ENCODE measurements around the gene DIP2A.

Gene DIP2A

GRCh38 chr21:46600305-46600704 is 141.6 kb downstream of the DIP2A start:
- H3K9ac ChIP-seq (ENCODE audit: low read length), result no peak overlapping the region
- H2AFZ ChIP-seq (ENCODE audit: low read depth, low read length, severe bottlenecking), result no peak overlapping the region
- H3K36me3 ChIP-seq (ENCODE audit: low read length), result no peaks in the 10 kb centered on the region
- no peaks in the 10 kb centered on the region for H3K79me2 ChIP-seq (ENCODE audit: insufficient read depth, low read length)
- no peaks in the 10 kb centered on the region for H3K27me3 ChIP-seq (ENCODE audit: low read length)
- H3K9me2 ChIP-seq (replicated peaks; ENCODE audit: insufficient read depth, low read length), result no peaks in the 10 kb centered on the region
- H3K9me3 ChIP-seq (ENCODE audit: insufficient read depth, low read length), result no peaks in the 10 kb centered on the region
- no peaks in the 10 kb centered on the region for H3F3A ChIP-seq (ENCODE audit: insufficient read depth)
- no peak overlapping the region for H3K27ac ChIP-seq (ENCODE audit: low read depth, low read length)
- TF ChIP-seq EZH2phosphoT487 (conservative IDR thresholded peaks at IDR 0.05; ENCODE audit: low read length), result no peak
- TF ChIP-seq, protein P1, sequence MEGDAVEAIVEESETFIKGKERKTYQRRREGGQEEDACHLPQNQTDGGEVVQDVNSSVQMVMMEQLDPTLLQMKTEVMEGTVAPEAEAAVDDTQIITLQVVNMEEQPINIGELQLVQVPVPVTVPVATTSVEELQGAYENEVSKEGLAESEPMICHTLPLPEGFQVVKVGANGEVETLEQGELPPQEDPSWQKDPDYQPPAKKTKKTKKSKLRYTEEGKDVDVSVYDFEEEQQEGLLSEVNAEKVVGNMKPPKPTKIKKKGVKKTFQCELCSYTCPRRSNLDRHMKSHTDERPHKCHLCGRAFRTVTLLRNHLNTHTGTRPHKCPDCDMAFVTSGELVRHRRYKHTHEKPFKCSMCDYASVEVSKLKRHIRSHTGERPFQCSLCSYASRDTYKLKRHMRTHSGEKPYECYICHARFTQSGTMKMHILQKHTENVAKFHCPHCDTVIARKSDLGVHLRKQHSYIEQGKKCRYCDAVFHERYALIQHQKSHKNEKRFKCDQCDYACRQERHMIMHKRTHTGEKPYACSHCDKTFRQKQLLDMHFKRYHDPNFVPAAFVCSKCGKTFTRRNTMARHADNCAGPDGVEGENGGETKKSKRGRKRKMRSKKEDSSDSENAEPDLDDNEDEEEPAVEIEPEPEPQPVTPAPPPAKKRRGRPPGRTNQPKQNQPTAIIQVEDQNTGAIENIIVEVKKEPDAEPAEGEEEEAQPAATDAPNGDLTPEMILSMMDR (IDR thresholded peaks at IDR 0.05; ENCODE audit: insufficient read depth, low read length, poor library complexity, severe bottlenecking), result no peak
- H3K4me3 ChIP-seq (ENCODE audit: insufficient read depth, low read length, poor library complexity, severe bottlenecking), result no peak overlapping the region
- H3K4me2 ChIP-seq (ENCODE audit: low read depth, low read length, poor library complexity, severe bottlenecking), result no peak overlapping the region
- no peaks in the 10 kb centered on the region for H4K20me1 ChIP-seq (ENCODE audit: low read depth, low read length)

DNA sequence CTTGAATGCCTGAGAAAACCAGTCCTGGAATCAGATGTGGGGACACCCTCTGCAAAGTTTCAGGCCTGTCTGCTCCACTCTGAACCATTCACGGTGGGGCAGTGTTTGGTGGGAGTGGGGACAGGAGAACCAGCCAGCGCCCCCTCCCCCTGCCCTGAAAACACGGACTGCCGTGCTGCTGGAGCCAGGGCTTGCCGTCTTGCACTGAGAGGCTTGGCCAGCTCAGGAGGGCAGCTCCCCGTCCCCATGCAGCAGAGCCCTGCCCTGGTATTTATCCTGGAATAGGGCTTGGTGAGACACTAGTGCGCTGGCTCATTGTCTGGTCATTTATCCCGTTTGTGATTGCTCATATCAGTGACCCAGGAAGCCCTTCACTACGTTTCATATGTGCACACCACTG is 142.3 kb downstream of the DIP2A start:
- Histone ChIP-seq H3K9ac (ENCODE audit: low read length) (no peak overlapping the region), H3F3A (ENCODE audit: insufficient read depth) (no peaks in the 10 kb centered on the region), H3K4me3 (ENCODE audit: insufficient read depth, low read length, poor library complexity, severe bottlenecking) (no peak overlapping the region), H3K36me3 (ENCODE audit: low read length) (no peaks in the 10 kb centered on the region), H3K9me2 (replicated peaks; ENCODE audit: insufficient read depth, low read length) (no peaks in the 10 kb centered on the region), H2AFZ (ENCODE audit: low read depth, low read length, severe bottlenecking) (no peak overlapping the region), H3K79me2 (ENCODE audit: insufficient read depth, low read length) (no peaks in the 10 kb centered on the region), H3K27ac (ENCODE audit: low read depth, low read length) (no peak overlapping the region), H4K20me1 (ENCODE audit: low read depth, low read length) (no peaks in the 10 kb centered on the region), H3K9me3 (ENCODE audit: insufficient read depth, low read length) (no peaks in the 10 kb centered on the region), H3K4me2 (ENCODE audit: low read depth, low read length, poor library complexity, severe bottlenecking) (no peak overlapping the region), H3K27me3 (ENCODE audit: low read length) (no peaks in the 10 kb centered on the region)
- TF ChIP-seq, protein P1 (IDR thresholded peaks at IDR 0.05; ENCODE audit: insufficient read depth, low read length, poor library complexity, severe bottlenecking), result no peak
- TF ChIP-seq EZH2phosphoT487 (conservative IDR thresholded peaks at IDR 0.05; ENCODE audit: low read length), result no peak

DNA sequence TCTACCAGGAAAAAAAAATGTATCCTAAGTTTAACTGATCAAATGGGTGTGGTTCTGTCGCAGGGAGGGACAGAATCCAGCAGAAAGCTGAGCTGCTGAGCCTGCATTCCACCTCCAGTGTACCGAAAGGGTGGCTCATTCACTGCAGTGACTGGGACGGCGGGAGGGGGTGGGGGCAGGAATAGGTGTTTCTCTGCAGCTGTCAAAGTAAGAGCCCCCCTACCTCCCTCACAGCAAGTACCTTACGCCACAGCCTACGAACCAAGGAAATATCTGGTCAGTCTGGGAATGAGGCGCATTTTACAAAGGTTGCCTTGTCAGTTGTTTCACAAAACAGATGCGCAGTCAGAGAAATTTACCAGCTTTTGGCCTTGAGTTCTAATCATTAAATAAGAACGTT is 144.5 kb downstream of the DIP2A start:
- Histone ChIP-seq H3K4me2 (ENCODE audit: low read depth, low read length, poor library complexity, severe bottlenecking) (no peak overlapping the region), H3K9me3 (ENCODE audit: insufficient read depth, low read length) (no peaks in the 10 kb centered on the region), H4K20me1 (ENCODE audit: low read depth, low read length) (no peaks in the 10 kb centered on the region), H3K27me3 (ENCODE audit: low read length) (no peaks in the 10 kb centered on the region), H2AFZ (ENCODE audit: low read depth, low read length, severe bottlenecking) (no peak overlapping the region), H3K9me2 (replicated peaks; ENCODE audit: insufficient read depth, low read length) (no peaks in the 10 kb centered on the region), H3K36me3 (ENCODE audit: low read length) (no peaks in the 10 kb centered on the region), H3K9ac (ENCODE audit: low read length) (no peak overlapping the region), H3K27ac (ENCODE audit: low read depth, low read length) (no peak overlapping the region), H3K79me2 (ENCODE audit: insufficient read depth, low read length) (no peaks in the 10 kb centered on the region), H3F3A (ENCODE audit: insufficient read depth) (no peaks in the 10 kb centered on the region), H3K4me3 (ENCODE audit: insufficient read depth, low read length, poor library complexity, severe bottlenecking) (no peak overlapping the region)
- TF ChIP-seq, protein P1 (IDR thresholded peaks at IDR 0.05; ENCODE audit: insufficient read depth, low read length, poor library complexity, severe bottlenecking), result no peak
- TF ChIP-seq EZH2phosphoT487 (conservative IDR thresholded peaks at IDR 0.05; ENCODE audit: low read length), result no peak

Data from SU-DHL-6 (cell line).